ENCODE measurements around the gene ABHD8. TPM values are rescaled to one million over a fixed set of nuclear protein-coding genes. Genes with fewer than 3 reads are reported as not detected.
"Not testable (repeated sequence)": the region's sequence is repeated elsewhere in the genome, so short reads cannot be mapped to it uniquely, and the experiment has no call there.

Gene ABHD8
- total RNA-seq, 1 donor from 2014 or later: 8.5 TPM

- H3K9me3 Mint-ChIP-seq (ENCODE audit: unreplicated experiment): peaks cover 1% of the 10 kb centered on the region
- H3K27me3 Mint-ChIP-seq (ENCODE audit: low read depth, unreplicated experiment): no peaks in the 10 kb centered on the region
- peaks cover 5% of the 10 kb centered on the region for H3K36me3 Mint-ChIP-seq (ENCODE audit: low read depth, unreplicated experiment)
- peak overlapping the region; percentile 62 for H3K27ac Mint-ChIP-seq (ENCODE audit: unreplicated experiment)
- no peaks in the 10 kb centered on the region for H4K20me1 ChIP-seq (ENCODE audit: insufficient read depth, low read length)
- no peaks in the 10 kb centered on the region for H3K36me3 ChIP-seq (ENCODE audit: insufficient read depth, low read length)
- H3K79me2 ChIP-seq (ENCODE audit: insufficient read depth, low read length): no peaks in the 10 kb centered on the region
- no peak overlapping the region for H2AFZ ChIP-seq (ENCODE audit: low read depth, low read length)
- peaks cover 2% of the 10 kb centered on the region for H3K4me1 Mint-ChIP-seq (ENCODE audit: low read depth, unreplicated experiment)
- H3K4me3 Mint-ChIP-seq (ENCODE audit: unreplicated experiment): no peak overlapping the region
- no peak overlapping the region for H3K4me3 ChIP-seq (ENCODE audit: insufficient read depth, low read depth, low read length)
- no peaks in the 10 kb centered on the region for H3K9me3 ChIP-seq (ENCODE audit: insufficient read depth, low read depth, low read length)
- H3K4me1 ChIP-seq (ENCODE audit: insufficient read depth, low read length): peaks cover 5% of the 10 kb centered on the region
- no peak overlapping the region for H3K9ac ChIP-seq (ENCODE audit: low read length)
- no peaks in the 10 kb centered on the region for H3K27me3 ChIP-seq (ENCODE audit: insufficient read depth, low read length)
- no peak overlapping the region for H3K27ac ChIP-seq (ENCODE audit: low read depth, low read length)
- FAIRE-seq: no peak
- no peak overlapping the region for H3K4me2 ChIP-seq (ENCODE audit: low read length)
- DNase-seq (ENCODE audit: low read depth): peak; percentile 31
- no peak for TF ChIP-seq EZH2 (IDR thresholded peaks at IDR 0.05; ENCODE audit: insufficient read depth, low read length)
Measured at GRCh38 chr19:17296273-17296672, 7.0 kb downstream of the ABHD8 start.

- H3K4me1 ChIP-seq (ENCODE audit: insufficient read depth, low read length); H3K9me3 ChIP-seq (ENCODE audit: insufficient read depth, low read depth, low read length); H3K4me3 Mint-ChIP-seq (ENCODE audit: unreplicated experiment); H3K4me3 ChIP-seq (ENCODE audit: insufficient read depth, low read depth, low read length); H3K27me3 ChIP-seq (ENCODE audit: insufficient read depth, low read length); H3K27me3 Mint-ChIP-seq (ENCODE audit: low read depth, unreplicated experiment); H3K36me3 Mint-ChIP-seq (ENCODE audit: low read depth, unreplicated experiment); H3K27ac ChIP-seq (ENCODE audit: low read depth, low read length); FAIRE-seq; DNase-seq (ENCODE audit: low read depth); H3K9me3 Mint-ChIP-seq (ENCODE audit: unreplicated experiment); H4K20me1 ChIP-seq (ENCODE audit: insufficient read depth, low read length); H3K4me2 ChIP-seq (ENCODE audit: low read length); H3K9ac ChIP-seq (ENCODE audit: low read length); H3K79me2 ChIP-seq (ENCODE audit: insufficient read depth, low read length); H3K36me3 ChIP-seq (ENCODE audit: insufficient read depth, low read length); H2AFZ ChIP-seq (ENCODE audit: low read depth, low read length); H3K4me1 Mint-ChIP-seq (ENCODE audit: low read depth, unreplicated experiment); H3K27ac Mint-ChIP-seq (ENCODE audit: unreplicated experiment): not testable (repeated sequence)
Measured at GRCh38 chr19:17295551-17295950, 7.7 kb downstream of the ABHD8 start.

GRCh38 chr19:17294051-17294891 is 9.0 kb downstream of the ABHD8 start:
- no peaks in the 10 kb centered on the region for H3K27me3 Mint-ChIP-seq (ENCODE audit: low read depth, unreplicated experiment)
- H3K9me3 Mint-ChIP-seq (ENCODE audit: unreplicated experiment): peaks cover 1% of the 10 kb centered on the region
- H3K4me3 Mint-ChIP-seq (ENCODE audit: unreplicated experiment): no peak overlapping the region
- H4K20me1 ChIP-seq (ENCODE audit: insufficient read depth, low read length): no peaks in the 10 kb centered on the region
- H3K4me3 ChIP-seq (ENCODE audit: insufficient read depth, low read depth, low read length): no peak overlapping the region
- H3K36me3 ChIP-seq (ENCODE audit: insufficient read depth, low read length): no peaks in the 10 kb centered on the region
- peaks cover 2% of the 10 kb centered on the region for H3K4me1 Mint-ChIP-seq (ENCODE audit: low read depth, unreplicated experiment)
- no peak overlapping the region for H3K27ac ChIP-seq (ENCODE audit: low read depth, low read length)
- no peak overlapping the region for H2AFZ ChIP-seq (ENCODE audit: low read depth, low read length)
- no peak overlapping the region for H3K9ac ChIP-seq (ENCODE audit: low read length)
- no peaks in the 10 kb centered on the region for H3K79me2 ChIP-seq (ENCODE audit: insufficient read depth, low read length)
- peaks cover 7% of the 10 kb centered on the region for H3K36me3 Mint-ChIP-seq (ENCODE audit: low read depth, unreplicated experiment)
- DNase-seq (ENCODE audit: low read depth): no peak
- H3K9me3 ChIP-seq (ENCODE audit: insufficient read depth, low read depth, low read length): no peaks in the 10 kb centered on the region
- no peak for TF ChIP-seq EZH2 (IDR thresholded peaks at IDR 0.05; ENCODE audit: insufficient read depth, low read length)
- no peak for TF ChIP-seq CTCF (IDR thresholded peaks at IDR 0.05; ENCODE audit: insufficient read depth, low read depth, low read length)
- H3K4me1 ChIP-seq (ENCODE audit: insufficient read depth, low read length): peaks cover 5% of the 10 kb centered on the region
- no peak overlapping the region for H3K27ac Mint-ChIP-seq (ENCODE audit: unreplicated experiment)
- no peak overlapping the region for H3K4me2 ChIP-seq (ENCODE audit: low read length)
- FAIRE-seq: no peak
- no peaks in the 10 kb centered on the region for H3K27me3 ChIP-seq (ENCODE audit: insufficient read depth, low read length)

Data from astrocyte (in vitro differentiated cells and primary cell).